GM12878 (cell line): ENCODE data around the gene MCCD1. TPM values are rescaled to one million over a fixed set of nuclear protein-coding genes. Genes with fewer than 3 reads are reported as not detected.

Source experiments
- ASH2L ChIP-seq: fragments of 300-600, 200-600 bp; sonication (generic); IDR thresholded peaks from 2 replicates; pipeline ENCODE4 v1.6.1; 2017; ENCODE audit warnings: low read depth, mild to moderate bottlenecking, borderline replicate concordance
- BHLHE40 ChIP-seq, 2 experiments: fragments of 450-650 bp in 1 of 2; IDR thresholded peaks; 2 replicates each; pipeline ENCODE4 v1.6.1; 2011 to 2017; ENCODE audit warnings: low read depth in 2 of 2, borderline replicate concordance in 1 of 2, improper control_type of control experiment in 1 of 2, low read length in 1 of 2, mild to moderate bottlenecking in 1 of 2
- CBFB ChIP-seq: IDR thresholded peaks from 2 replicates; pipeline ENCODE4 v1.6.1; 2016; ENCODE audit warnings: antibody characterized with exemption, low read depth
- CHD2 ChIP-seq: IDR thresholded peaks from 2 replicates; pipeline ENCODE4 v1.6.1; 2011; ENCODE audit warnings: low read depth, low read length, improper control_type of control experiment, borderline replicate concordance
- DPF2 ChIP-seq: fragments of 450-650 bp; IDR thresholded peaks from 2 replicates; pipeline ENCODE4 v1.6.1; 2017; ENCODE audit warnings: mild to moderate bottlenecking
- GABPA ChIP-seq: IDR thresholded peaks from 2 replicates; pipeline ENCODE4 v1.6.1; 2014; ENCODE audit warnings: antibody characterized with exemption, low read depth, mild to moderate bottlenecking, inconsistent platforms
- GATAD2B ChIP-seq: fragments of 450-650 bp; conservative IDR thresholded peaks from 2 replicates; pipeline ENCODE4 v1.6.1; 2017; ENCODE audit warnings: low read depth, mild to moderate bottlenecking, moderate library complexity
- IRF4 ChIP-seq: IDR thresholded peaks from 2 replicates; pipeline ENCODE4 v1.6.1; 2011; ENCODE audit warnings: low read depth, low read length
- JUND ChIP-seq: IDR thresholded peaks from 2 replicates; pipeline ENCODE4 v1.6.1; 2012; ENCODE audit warnings: low read depth, mild to moderate bottlenecking, low read length, improper control_type of control experiment, moderate library complexity
- KAT2A ChIP-seq: conservative IDR thresholded peaks from 2 replicates; pipeline ENCODE4 v1.6.1; 2011; ENCODE audit warnings: low read depth, low read length; ENCODE audit not compliant: control insufficient read depth
- KDM1A ChIP-seq: fragments of 200-600 bp; sonication (generic); IDR thresholded peaks from 2 replicates; pipeline ENCODE4 v1.6.1; 2016; ENCODE audit warnings: borderline replicate concordance
- MAX ChIP-seq: IDR thresholded peaks from 2 replicates; pipeline ENCODE4 v1.6.1; 2012; ENCODE audit warnings: low read depth, low read length, improper control_type of control experiment
- MEF2A ChIP-seq: IDR thresholded peaks from 2 replicates; pipeline ENCODE4 v1.6.1; 2011; ENCODE audit warnings: low read depth, mild to moderate bottlenecking, low read length, moderate library complexity; ENCODE audit not compliant: insufficient read depth
- MTA3 ChIP-seq: IDR thresholded peaks from 2 replicates; pipeline ENCODE4 v1.6.1; 2012; ENCODE audit warnings: low read length, inconsistent platforms, borderline replicate concordance
- NFIC ChIP-seq: IDR thresholded peaks from 2 replicates; pipeline ENCODE4 v1.6.1; 2012; ENCODE audit warnings: low read depth, mild to moderate bottlenecking, inconsistent platforms, low read length, moderate library complexity
- NFXL1 ChIP-seq: fragments of 450-650 bp; IDR thresholded peaks from 2 replicates; pipeline ENCODE4 v1.6.1; 2017; ENCODE audit warnings: antibody characterized with exemption, mild to moderate bottlenecking, borderline replicate concordance
- NFYA ChIP-seq: IDR thresholded peaks from 2 replicates; pipeline ENCODE4 v1.6.1; 2011; ENCODE audit warnings: low read depth, mild to moderate bottlenecking, low read length, improper control_type of control experiment, borderline replicate concordance
- NFYB ChIP-seq: IDR thresholded peaks from 2 replicates; pipeline ENCODE4 v1.6.1; 2011; ENCODE audit warnings: low read depth, mild to moderate bottlenecking, low read length, improper control_type of control experiment, moderate library complexity; ENCODE audit not compliant: insufficient read depth
- NR2C2 ChIP-seq: IDR thresholded peaks from 2 replicates; pipeline ENCODE4 v1.6.1; 2011; ENCODE audit warnings: borderline replicate concordance, low read depth; ENCODE audit not compliant: control insufficient read depth, insufficient read length
- POLR2AphosphoS2 ChIP-seq: IDR thresholded peaks from 2 replicates; pipeline ENCODE4 v1.6.1; 2011; ENCODE audit warnings: low read depth, mild to moderate bottlenecking, low read length, improper control_type of control experiment, moderate library complexity
- POLR2AphosphoS5 ChIP-seq: IDR thresholded peaks from 2 replicates; pipeline ENCODE4 v1.6.1; 2011; ENCODE audit warnings: mild to moderate bottlenecking, low read length, inconsistent platforms
- RAD51 ChIP-seq: fragments of 450-650 bp; IDR thresholded peaks from 2 replicates; pipeline ENCODE4 v1.6.1; 2016; ENCODE audit warnings: moderate library complexity, mild to moderate bottlenecking, inconsistent platforms
- RCOR1 ChIP-seq: conservative IDR thresholded peaks from 2 replicates; pipeline ENCODE4 v1.6.1; 2012; ENCODE audit warnings: low read depth, low read length, improper control_type of control experiment
- SIN3A ChIP-seq: IDR thresholded peaks from 2 replicates; pipeline ENCODE4 v1.6.1; 2012; ENCODE audit warnings: low read depth, low read length, improper control_type of control experiment
- SREBF1 ChIP-seq: IDR thresholded peaks from 2 replicates; pipeline ENCODE4 v1.6.1; 2012; ENCODE audit warnings: mild to moderate bottlenecking, low read length
- TBL1XR1 ChIP-seq: IDR thresholded peaks from 2 replicates; pipeline ENCODE4 v1.6.1; 2012; ENCODE audit warnings: low read depth, low read length, improper control_type of control experiment
- ZBED1 ChIP-seq: IDR thresholded peaks from 2 replicates; pipeline ENCODE4 v1.6.1; 2016; ENCODE audit warnings: borderline replicate concordance
- polyA plus RNA-seq, 11 experiments: library from polyadenylated mRNA; depleted of rRNA in 4 of 11; unstranded in 6 of 11; stranded (reverse) in 5 of 11; fragments of >200 nt; fragmentation: Nextera tagmentation in 4 of 11; fragmentation: Illumina TruSeq in 1 of 11; extraction: Ambion mirVana in 4 of 11; extraction: Trizol in 1 of 11; gene quantifications; 1 replicate in 1 of 11; 2 replicates in 10 of 11; pipeline versions ENCODE4 v1.2.1 to v1.2.3, GENCODE V29; 2011 to 2016; ENCODE audit warnings: inconsistent platforms in 2 of 11, missing spikeins in 2 of 11, low read depth in 1 of 11
- total RNA-seq, 4 experiments: library from RNA; depleted of rRNA in 3 of 4; stranded (reverse); fragments of >200 nt in 3 of 4; fragmentation: Illumina TruSeq in 1 of 4; extraction: Trizol in 1 of 4; gene quantifications; 2 replicates each; pipeline versions ENCODE4 v1.2.1 to v1.2.3, GENCODE V29; 2013 to 2021
- TF ChIP-seq, protein P1 (sequence below): fragments of 450-650 bp; IDR thresholded peaks from 2 replicates; pipeline ENCODE4 v1.6.1; 2017; ENCODE audit warnings: mild to moderate bottlenecking, moderate library complexity

The MCCD1 gene
- total and polyA plus RNA-seq, 10 of the 15 experiments (the other 5 are each of a cell fraction or from before 2014, with no cell fraction given): not detected

DNA sequence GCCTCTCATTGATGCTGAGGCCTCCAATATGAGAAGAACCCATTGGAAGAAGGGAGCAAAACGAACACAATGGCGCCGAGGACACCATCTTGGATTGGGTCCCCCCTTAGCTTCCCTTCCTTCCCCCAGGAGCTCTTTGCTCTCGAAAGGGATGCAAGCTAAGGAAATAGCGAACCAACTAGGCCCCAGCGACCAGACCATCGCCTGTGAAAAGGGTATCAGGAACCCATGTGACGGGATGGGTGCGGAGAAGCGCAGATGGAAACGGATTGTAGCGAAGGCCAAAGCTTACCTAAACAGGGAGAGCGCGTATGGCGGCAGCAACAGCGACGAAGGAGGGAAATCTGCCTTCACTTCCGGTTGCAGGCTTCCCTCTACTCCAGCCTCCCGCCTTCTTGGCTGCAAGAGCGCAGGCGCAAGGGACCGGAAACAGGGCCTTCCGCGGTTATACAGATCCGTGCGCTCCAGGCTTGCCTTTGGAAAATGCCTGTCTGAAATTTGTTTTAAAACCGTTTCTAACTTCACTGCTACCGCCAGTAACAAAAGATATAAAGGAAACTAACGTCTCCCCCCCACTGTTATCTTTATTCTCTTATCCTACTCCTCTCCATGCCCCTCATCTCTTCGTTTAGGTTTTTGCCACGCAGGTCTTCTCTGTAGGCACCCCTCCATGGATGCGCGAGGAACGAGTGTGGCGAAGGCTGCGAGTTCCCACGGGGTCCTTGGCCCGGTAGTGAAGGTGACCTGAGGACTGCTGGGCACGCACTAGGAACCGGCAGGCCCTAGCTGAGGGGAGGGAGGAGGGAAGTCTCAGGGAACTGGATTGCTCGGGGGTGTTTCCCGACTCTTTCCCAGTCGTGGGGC, 13.1 kb downstream of the MCCD1 start, which contains the start of gene DDX39B (continued):
- TF ChIP-seq ASH2L (peak; percentile 90; the same call in 1 of the 2 replicates), NFYB (no peak), NFXL1 (no peak), MAX (peak; percentile 91), RCOR1 (peak; percentile 55; the same call in 1 of the 2 replicates), KAT2A (no peak; the same call in 1 of the 2 replicates), RAD51 (no peak), IRF4 (peak; percentile 70; the same call in 1 of the 2 replicates), CBFB (peak; percentile 88), ZBED1 (peak; percentile 72), CHD2 (peak; percentile 23; the same call in 1 of the 2 replicates), KDM1A (no peak), JUND (no peak), SREBF1 (no peak), NR2C2 (no peak), NFYA (no peak), TBL1XR1 (peak; percentile 27; the same call in 1 of the 2 replicates), POLR2AphosphoS5 (peak; percentile 100), MEF2A (no peak; the same call in 1 of the 2 replicates), DPF2 (no peak), MTA3 (no peak), SIN3A (no peak), NFIC (peak; percentile 51; the same call in 1 of the 2 replicates), POLR2AphosphoS2 (peak; percentile 94), GABPA (peak; percentile 83), BHLHE40 (IDR thresholded peaks at IDR 0.05; ENCODE audit: borderline replicate concordance in 1 of 2, low read depth in 2 of 2, low read length in 1 of 2) (peak; percentile 60 to 63; a peak in 3 of 4 replicates), GATAD2B (peak; percentile 88)
- TF ChIP-seq, protein P1, sequence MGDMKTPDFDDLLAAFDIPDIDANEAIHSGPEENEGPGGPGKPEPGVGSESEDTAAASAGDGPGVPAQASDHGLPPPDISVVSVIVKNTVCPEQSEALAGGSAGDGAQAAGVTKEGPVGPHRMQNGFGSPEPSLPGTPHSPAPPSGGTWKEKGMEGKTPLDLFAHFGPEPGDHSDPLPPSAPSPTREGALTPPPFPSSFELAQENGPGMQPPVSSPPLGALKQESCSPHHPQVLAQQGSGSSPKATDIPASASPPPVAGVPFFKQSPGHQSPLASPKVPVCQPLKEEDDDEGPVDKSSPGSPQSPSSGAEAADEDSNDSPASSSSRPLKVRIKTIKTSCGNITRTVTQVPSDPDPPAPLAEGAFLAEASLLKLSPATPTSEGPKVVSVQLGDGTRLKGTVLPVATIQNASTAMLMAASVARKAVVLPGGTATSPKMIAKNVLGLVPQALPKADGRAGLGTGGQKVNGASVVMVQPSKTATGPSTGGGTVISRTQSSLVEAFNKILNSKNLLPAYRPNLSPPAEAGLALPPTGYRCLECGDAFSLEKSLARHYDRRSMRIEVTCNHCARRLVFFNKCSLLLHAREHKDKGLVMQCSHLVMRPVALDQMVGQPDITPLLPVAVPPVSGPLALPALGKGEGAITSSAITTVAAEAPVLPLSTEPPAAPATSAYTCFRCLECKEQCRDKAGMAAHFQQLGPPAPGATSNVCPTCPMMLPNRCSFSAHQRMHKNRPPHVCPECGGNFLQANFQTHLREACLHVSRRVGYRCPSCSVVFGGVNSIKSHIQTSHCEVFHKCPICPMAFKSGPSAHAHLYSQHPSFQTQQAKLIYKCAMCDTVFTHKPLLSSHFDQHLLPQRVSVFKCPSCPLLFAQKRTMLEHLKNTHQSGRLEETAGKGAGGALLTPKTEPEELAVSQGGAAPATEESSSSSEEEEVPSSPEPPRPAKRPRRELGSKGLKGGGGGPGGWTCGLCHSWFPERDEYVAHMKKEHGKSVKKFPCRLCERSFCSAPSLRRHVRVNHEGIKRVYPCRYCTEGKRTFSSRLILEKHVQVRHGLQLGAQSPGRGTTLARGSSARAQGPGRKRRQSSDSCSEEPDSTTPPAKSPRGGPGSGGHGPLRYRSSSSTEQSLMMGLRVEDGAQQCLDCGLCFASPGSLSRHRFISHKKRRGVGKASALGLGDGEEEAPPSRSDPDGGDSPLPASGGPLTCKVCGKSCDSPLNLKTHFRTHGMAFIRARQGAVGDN: peak; percentile 88
